Nephron progenitor cell (in vitro differentiated cells): ENCODE data around the gene SRSF2.
A peak's percentile ranks its signal among the peaks of the same experiment; 100 is the strongest.
"Not testable (repeated sequence)": the region's sequence is repeated elsewhere in the genome, so short reads cannot be mapped to it uniquely, and the experiment has no call there.

ENCODE experiments used
- DNase-seq: peaks from one replicate; pipeline ENCODE4 v3.0.0; 2021
- H3K27ac Mint-ChIP-seq: 2 replicates; pipeline ENCODE4 v1.8.0; 2021; ENCODE audit warnings: mild to moderate bottlenecking, moderate library complexity, mixed read lengths
- H3K27me3 Mint-ChIP-seq: 2 replicates; pipeline ENCODE4 v1.8.0; 2021; ENCODE audit warnings: mild to moderate bottlenecking, low read depth, mixed read lengths; ENCODE audit not compliant: poor library complexity
- H3K36me3 Mint-ChIP-seq: 2 replicates; pipeline ENCODE4 v1.8.0; 2021; ENCODE audit warnings: low read depth, mixed read lengths
- H3K4me1 Mint-ChIP-seq: 2 replicates; pipeline ENCODE4 v1.8.0; 2021; ENCODE audit warnings: mixed read lengths
- H3K4me3 Mint-ChIP-seq: 2 replicates; pipeline ENCODE4 v1.8.0; 2021; ENCODE audit warnings: mild to moderate bottlenecking, moderate library complexity, mixed read lengths
- H3K9me3 Mint-ChIP-seq: 2 replicates; pipeline ENCODE4 v1.8.0; 2021; ENCODE audit warnings: mild to moderate bottlenecking, moderate library complexity, mixed read lengths
- CTCF ChIP-seq: fragments of 200-600 bp; sonication (generic); IDR thresholded peaks from 2 replicates; pipeline ENCODE4 v1.5.0; 2021; ENCODE audit warnings: antibody characterized with exemption

Gene SRSF2

GRCh38 chr17:76732734-76733617, 4.2 kb downstream of the SRSF2 start:
- peaks cover 59% of the 10 kb centered on the region for H3K36me3 Mint-ChIP-seq
- DNase-seq: no peak
- H3K4me1 Mint-ChIP-seq: peaks cover 41% of the 10 kb centered on the region
- no peak for TF ChIP-seq CTCF
- H3K27ac Mint-ChIP-seq: peak overlapping the region; percentile 87
- H3K27me3 Mint-ChIP-seq: peaks cover 3% of the 10 kb centered on the region
- peak overlapping the region; percentile 99 for H3K4me3 Mint-ChIP-seq
- no peaks in the 10 kb centered on the region for H3K9me3 Mint-ChIP-seq

- Mint-ChIP-seq H3K36me3 (peaks cover 59% of the 10 kb centered on the region), H3K4me1 (peaks cover 49% of the 10 kb centered on the region)
- not testable (repeated sequence) for H3K9me3 Mint-ChIP-seq, H3K27ac Mint-ChIP-seq, DNase-seq, H3K27me3 Mint-ChIP-seq, H3K4me3 Mint-ChIP-seq
These were observed 5.1 kb downstream of the SRSF2 start for GRCh38 chr17:76731800-76732733.

- Mint-ChIP-seq H3K27ac (peak overlapping the region; percentile 97), H3K4me3 (peak overlapping the region; percentile 89), H3K36me3 (peaks cover 42% of the 10 kb centered on the region), H3K4me1 (peaks cover 28% of the 10 kb centered on the region), H3K9me3 (no peaks in the 10 kb centered on the region), H3K27me3 (no peaks in the 10 kb centered on the region)
- no peak for TF ChIP-seq CTCF
- peak; percentile 32 for DNase-seq
These were observed 9.2 kb downstream of the SRSF2 start for GRCh38 chr17:76727745-76728456.

GRCh38 chr17:76726776-76727718, 10.1 kb downstream of the SRSF2 start, which contains the start of gene METTL23:
TSS of gene METTL23 (plus strand) at chr17:76726839. CDS start at chr17:76729711, 2,872 bp downstream.
- H3K27me3 Mint-ChIP-seq: no peaks in the 10 kb centered on the region
- peak within 1 kb of the TSS; percentile 97 for H3K27ac Mint-ChIP-seq
- peak within 1 kb of the TSS; percentile 90 for H3K4me3 Mint-ChIP-seq
- peak; percentile 78 for DNase-seq
- H3K4me1 Mint-ChIP-seq: peaks cover 27% of the 10 kb centered on the region
- H3K9me3 Mint-ChIP-seq: no peaks in the 10 kb centered on the region
- H3K36me3 Mint-ChIP-seq: peaks cover 41% of the 10 kb centered on the region
- TF ChIP-seq CTCF: peak; percentile 53

GRCh38 chr17:76726231-76726775, 10.8 kb downstream of the SRSF2 start, which contains the start of gene JMJD6:
TSS of gene JMJD6 (minus strand) at chr17:76726606. CDS start at chr17:76726475, 131 bp downstream.
- Mint-ChIP-seq H3K27me3 (no peaks in the 10 kb centered on the region), H3K4me1 (peaks cover 27% of the 10 kb centered on the region), H3K36me3 (peaks cover 42% of the 10 kb centered on the region), H3K27ac (peak within 1 kb of the TSS; percentile 97), H3K4me3 (peak within 1 kb of the TSS; percentile 90), H3K9me3 (no peaks in the 10 kb centered on the region)
- TF ChIP-seq CTCF: no peak
- DNase-seq: peak; percentile 90
